GM10248 (cell line): ENCODE results near the gene KCND2.

ENCODE experiments used
- CTCF ChIA-PET: fragments of 300-600 bp; sonication (Branson Sonifier 250); formaldehyde crosslinking; extraction: SDS; loops from one replicate; lab custom pipeline; 2021; ENCODE audit warnings: antibody characterized with exemption; lab: Yijun Ruan, JAX
- POLR2A ChIA-PET: fragments of 350-650 bp; sonication (Branson Sonifier 250); formaldehyde crosslinking; extraction: SDS; loops from one replicate; lab custom pipeline; 2020; ENCODE audit warnings: antibody characterized with exemption; lab: Yijun Ruan, JAX
- DNase-seq: peaks from one replicate; pipeline ENCODE4 v3.0.0; 2012; ENCODE audit errors: extremely low spot score
- TF ChIP-seq, protein P1 (sequence below): IDR thresholded peaks from 2 replicates; pipeline ENCODE4 v1.5.1; 2012; ENCODE audit warnings: mild to moderate bottlenecking, low read depth; ENCODE audit errors: extremely low read depth, missing control alignments, control extremely low read depth

Gene KCND2

DNA sequence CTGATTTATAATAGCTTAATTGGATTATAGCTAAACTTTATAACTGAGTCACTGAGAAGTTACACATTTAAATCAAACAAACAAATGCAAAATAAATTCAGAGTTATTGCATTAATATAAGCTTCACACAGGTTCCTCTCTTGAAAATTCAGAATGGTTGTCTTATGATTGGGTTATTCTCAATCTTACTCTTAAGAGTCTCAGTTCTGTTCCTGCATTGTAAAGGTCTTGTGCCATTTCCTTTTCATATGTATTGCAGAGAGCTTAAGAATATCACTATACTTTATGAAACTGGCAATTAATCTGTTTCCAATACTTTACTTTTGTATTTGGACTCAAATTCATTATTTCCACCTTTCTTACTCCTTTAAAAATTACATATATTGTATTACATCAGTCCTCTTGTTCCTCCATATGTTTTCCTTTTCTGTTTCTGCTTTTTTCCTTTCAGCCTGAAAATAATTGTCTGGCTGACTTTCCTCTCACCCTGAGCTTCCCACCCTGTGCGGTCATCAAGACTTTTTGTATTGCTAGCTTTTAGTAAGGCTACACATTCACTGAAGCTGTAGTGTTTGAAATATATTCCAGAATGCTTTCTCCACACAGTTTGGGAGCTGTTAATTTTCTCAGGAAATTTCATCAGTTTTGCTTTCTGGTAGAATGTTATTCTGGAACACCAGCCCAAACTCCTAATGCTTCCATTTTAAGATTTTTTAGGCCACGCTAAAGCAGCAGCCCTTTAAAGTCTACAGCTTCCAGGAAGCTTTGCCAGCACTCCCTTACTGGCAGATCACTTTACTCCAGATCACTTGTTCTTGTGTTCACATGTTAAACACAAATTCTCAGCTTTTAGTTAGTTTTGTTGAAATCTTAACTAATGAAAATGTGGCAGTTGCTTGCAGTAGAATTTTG is 139.4 kb downstream of the KCND2 start:
- no peak for DNase-seq
- CTCF ChIA-PET = interaction anchor here (1.1 to 2.1 kb wide), 10 partner anchors 10 to 139 kb away, joined by 3 to 16 read pairs (median 4); no protein-coding TSS in a partner anchor
- POLR2A ChIA-PET = interaction anchor here (1.0 to 1.5 kb wide), 4 partner anchors 9 to 17 kb away, joined by 3 to 8 read pairs (median 4); no protein-coding TSS in a partner anchor
- TF ChIP-seq, protein P1, sequence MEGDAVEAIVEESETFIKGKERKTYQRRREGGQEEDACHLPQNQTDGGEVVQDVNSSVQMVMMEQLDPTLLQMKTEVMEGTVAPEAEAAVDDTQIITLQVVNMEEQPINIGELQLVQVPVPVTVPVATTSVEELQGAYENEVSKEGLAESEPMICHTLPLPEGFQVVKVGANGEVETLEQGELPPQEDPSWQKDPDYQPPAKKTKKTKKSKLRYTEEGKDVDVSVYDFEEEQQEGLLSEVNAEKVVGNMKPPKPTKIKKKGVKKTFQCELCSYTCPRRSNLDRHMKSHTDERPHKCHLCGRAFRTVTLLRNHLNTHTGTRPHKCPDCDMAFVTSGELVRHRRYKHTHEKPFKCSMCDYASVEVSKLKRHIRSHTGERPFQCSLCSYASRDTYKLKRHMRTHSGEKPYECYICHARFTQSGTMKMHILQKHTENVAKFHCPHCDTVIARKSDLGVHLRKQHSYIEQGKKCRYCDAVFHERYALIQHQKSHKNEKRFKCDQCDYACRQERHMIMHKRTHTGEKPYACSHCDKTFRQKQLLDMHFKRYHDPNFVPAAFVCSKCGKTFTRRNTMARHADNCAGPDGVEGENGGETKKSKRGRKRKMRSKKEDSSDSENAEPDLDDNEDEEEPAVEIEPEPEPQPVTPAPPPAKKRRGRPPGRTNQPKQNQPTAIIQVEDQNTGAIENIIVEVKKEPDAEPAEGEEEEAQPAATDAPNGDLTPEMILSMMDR = no peak

DNA sequence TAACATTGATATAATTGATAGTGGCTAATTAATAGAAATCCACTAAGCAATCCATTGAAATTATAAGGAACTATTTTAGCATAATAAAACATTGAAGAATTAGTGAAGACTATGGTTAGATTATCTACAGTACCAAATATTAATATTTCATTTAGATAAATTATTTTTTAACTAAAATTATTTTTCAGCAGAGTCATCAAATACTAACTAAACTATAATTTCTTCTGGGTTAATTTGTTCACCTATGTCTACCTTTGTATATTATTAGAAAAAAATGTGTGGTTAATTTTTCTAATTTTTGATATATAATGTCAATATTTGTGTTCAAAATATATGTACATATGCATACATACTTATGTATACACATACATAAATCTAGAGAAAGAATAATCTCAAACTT is 140.2 kb downstream of the KCND2 start:
- ChIA-PET CTCF (interaction anchor here (1.1 to 2.1 kb wide), 4 partner anchors 9 to 16 kb away, joined by 3 to 16 read pairs (median 6); no protein-coding TSS in a partner anchor), POLR2A (no interaction called here)
- no peak for DNase-seq
- TF ChIP-seq, protein P1 = no peak

DNA sequence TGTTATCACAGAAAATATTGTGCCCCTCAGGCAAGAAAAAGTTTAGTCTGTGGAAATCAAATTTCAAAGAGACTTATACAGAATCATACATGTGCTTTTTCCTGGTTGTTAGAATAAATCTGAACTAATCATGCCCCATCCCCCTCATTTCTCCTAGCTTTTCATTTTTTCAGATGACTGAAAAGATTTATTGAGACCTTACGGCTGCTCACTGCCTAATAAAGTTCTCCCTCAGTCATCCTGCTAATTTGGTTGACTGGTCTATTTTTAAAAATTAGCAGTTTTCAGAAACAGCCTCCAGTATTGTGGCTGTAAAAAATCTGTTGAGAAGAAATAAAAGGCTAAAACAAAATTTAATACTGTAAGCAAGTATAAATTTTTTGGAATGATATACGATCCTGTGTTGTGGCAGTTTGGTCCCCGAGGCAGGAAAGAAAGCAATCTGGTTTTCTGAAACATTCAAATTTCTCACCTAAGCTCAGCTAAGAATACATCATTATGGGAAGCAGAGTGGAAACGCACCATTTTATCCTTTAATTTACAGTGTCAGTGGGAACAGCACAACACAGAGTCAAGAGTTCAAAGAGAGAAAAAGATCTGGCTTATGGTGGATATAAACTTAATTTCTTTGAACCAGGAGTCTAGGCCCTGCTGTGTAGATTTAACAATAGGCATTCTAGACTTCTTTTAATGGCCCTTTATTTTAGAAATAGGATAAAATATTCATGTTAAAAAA is 144.4 kb downstream of the KCND2 start:
- POLR2A ChIA-PET = interaction anchor here (1.0 to 3.1 kb wide), 2 partner anchors 11 to 15 kb away, joined by 3 to 11 read pairs; no protein-coding TSS in a partner anchor
- no peak for DNase-seq
- TF ChIP-seq, protein P1 = no peak
- CTCF ChIA-PET = interaction anchor here (3.0 kb wide), 1 partner anchor 19 kb away, joined by 11 read pairs; no protein-coding TSS in a partner anchor

DNA sequence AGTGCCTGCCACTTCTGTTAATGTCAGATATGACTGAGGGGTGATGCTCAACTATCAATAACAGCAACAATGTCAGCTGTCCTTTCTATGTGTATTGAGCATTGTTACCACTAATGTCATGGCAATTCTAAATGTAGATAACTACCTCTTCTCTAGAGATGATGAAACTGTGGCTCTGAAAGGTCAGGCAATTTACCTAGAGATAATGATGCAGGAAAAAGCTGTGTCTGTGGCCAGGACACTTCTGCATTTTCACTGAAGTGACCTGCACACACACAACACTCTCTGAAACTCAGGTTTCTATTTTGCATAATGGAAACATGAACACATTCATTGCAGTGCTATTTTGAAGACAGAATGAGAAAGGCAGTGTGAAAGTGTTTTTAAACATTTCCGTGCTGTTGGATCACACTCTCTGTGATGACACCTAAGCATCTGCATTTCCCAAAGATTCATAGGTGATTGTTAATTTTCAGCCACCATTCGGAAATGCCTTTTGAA is 148.2 kb downstream of the KCND2 start:
- ChIA-PET POLR2A (interaction anchor here (0.5 to 0.8 kb wide), 2 partner anchors 9 to 59 kb away, joined by 3 read pairs; no protein-coding TSS in a partner anchor), CTCF (interaction anchor here (2.7 kb wide), 1 partner anchor 9 kb away, joined by 16 read pairs; no protein-coding TSS in a partner anchor)
- peak; percentile 64 for DNase-seq
- TF ChIP-seq, protein P1 = no peak

DNA sequence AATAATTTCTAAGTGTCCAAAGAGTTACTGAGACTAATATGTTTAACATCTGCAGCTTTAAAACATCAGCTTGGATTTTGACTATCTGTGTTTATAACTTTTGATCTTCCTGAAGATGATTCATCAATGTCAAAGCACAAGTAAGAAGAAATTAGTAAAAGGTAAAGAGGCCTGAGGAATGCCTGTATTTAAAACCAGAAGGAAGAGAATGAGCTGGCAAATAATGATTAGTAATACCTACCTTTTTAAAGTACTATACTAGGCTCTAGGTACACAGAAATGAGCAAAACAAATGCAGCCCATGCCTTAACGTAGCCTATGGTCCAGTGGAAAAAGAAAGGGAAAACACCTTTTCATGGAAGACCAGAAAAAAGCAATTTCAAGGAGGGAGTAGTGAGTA is 158.0 kb downstream of the KCND2 start:
- DNase-seq = no peak
- TF ChIP-seq, protein P1 = no peak
- ChIA-PET CTCF (no interaction called here), POLR2A (no interaction called here)
